NCI-H146 treated with DMSO at 0.1 percent for 48 hours (cell line): ENCODE results near the gene MOCS1.

Source experiments
- DNase-seq: peaks from one replicate; lab custom pipeline; 2025; ENCODE audit not compliant: unreplicated experiment; lab: John Stamatoyannopoulos, UW

The MOCS1 gene

GRCh38 chr6:39950125-39950720 is 16.0 kb upstream of the MOCS1 start:
- DNase-seq = no peak

- DNase-seq = no peak
Measured at GRCh38 chr6:39948199-39948791, 14.0 kb upstream of the MOCS1 start.

GRCh38 chr6:39947611-39948068 is 13.4 kb upstream of the MOCS1 start:
- DNase-seq = no peak

GRCh38 chr6:39945626-39946025 is 11.4 kb upstream of the MOCS1 start:
- DNase-seq = no peak

- no peak for DNase-seq
Measured at GRCh38 chr6:39942903-39943580, 8.8 kb upstream of the MOCS1 start.

- DNase-seq = no peak
Measured at GRCh38 chr6:39941820-39942219, 7.6 kb upstream of the MOCS1 start.

- DNase-seq = no peak
Measured at GRCh38 chr6:39941138-39941537, 6.9 kb upstream of the MOCS1 start.

GRCh38 chr6:39938773-39939654 is 4.8 kb upstream of the MOCS1 start:
- DNase-seq = no peak

GRCh38 chr6:39937686-39938333 is 3.5 kb upstream of the MOCS1 start:
- no peak for DNase-seq

GRCh38 chr6:39936857-39937256 is 2.6 kb upstream of the MOCS1 start:
- DNase-seq = no peak

- DNase-seq = no peak
Measured at GRCh38 chr6:39935241-39935640, 979 bp upstream of the MOCS1 start.

GRCh38 chr6:39933669-39934130 is 562 bp downstream of the MOCS1 start:
- DNase-seq = no peak

GRCh38 chr6:39932386-39932910 is 1.8 kb downstream of the MOCS1 start:
- DNase-seq = no peak

- no peak for DNase-seq
Measured at GRCh38 chr6:39931607-39932006, 2.7 kb downstream of the MOCS1 start.

GRCh38 chr6:39930540-39930939 is 3.7 kb downstream of the MOCS1 start:
- no peak for DNase-seq

- DNase-seq = no peak
Measured at GRCh38 chr6:39929733-39930461, 4.4 kb downstream of the MOCS1 start.

GRCh38 chr6:39929039-39929732 is 5.1 kb downstream of the MOCS1 start:
- DNase-seq = no peak

- DNase-seq = no peak
Measured at GRCh38 chr6:39927159-39927558, 7.1 kb downstream of the MOCS1 start.

GRCh38 chr6:39926668-39927067 is 7.6 kb downstream of the MOCS1 start:
- no peak for DNase-seq
